SK-N-SH treated with all-trans-retinoic acid at 6 μM for 48 hours (cell line): Measurements from ENCODE around the gene ATP6V0D1.

Experiments used
- BACH2 ChIP-seq: fragments of 250-450 bp; sonication (Bioruptor Pico); IDR thresholded peaks from 2 replicates; pipeline ENCODE4 v1.9.0; 2021; ENCODE audit warnings: mild to moderate bottlenecking, borderline replicate concordance
- ISL1 ChIP-seq: fragments of 250-450 bp; sonication (Bioruptor Pico); IDR thresholded peaks from 2 replicates; pipeline ENCODE4 v2.1.2; 2022; ENCODE audit warnings: mild to moderate bottlenecking, moderate library complexity
- OSR1 ChIP-seq: fragments of 250-450 bp; sonication (Bioruptor Pico); IDR thresholded peaks from 2 replicates; pipeline ENCODE4 v1.8.0; 2022; ENCODE audit warnings: moderate library complexity, mild to moderate bottlenecking, inconsistent platforms
- RARB ChIP-seq: fragments of 250-450 bp; sonication (Bioruptor Pico); IDR thresholded peaks from 2 replicates; pipeline ENCODE4 v1.8.0; 2021; ENCODE audit warnings: mild to moderate bottlenecking, moderate library complexity
- SNAI2 ChIP-seq: fragments of 250-450 bp; sonication (Bioruptor Pico); IDR thresholded peaks from 2 replicates; pipeline ENCODE4 v1.5.0; 2020; ENCODE audit warnings: mild to moderate bottlenecking, moderate library complexity
- TOX ChIP-seq: fragments of 250-450 bp; sonication (Bioruptor Pico); IDR thresholded peaks from 2 replicates; pipeline ENCODE4 v1.8.0; 2021; ENCODE audit warnings: mild to moderate bottlenecking, moderate library complexity, borderline replicate concordance
- ZC3H10 ChIP-seq: fragments of 250-450 bp; sonication (Bioruptor Pico); IDR thresholded peaks from 2 replicates; pipeline ENCODE4 v1.5.1; 2021; ENCODE audit warnings: mild to moderate bottlenecking, moderate library complexity
- ZFP30 ChIP-seq: fragments of 450-650 bp; formaldehyde crosslinking; IDR thresholded peaks from 2 replicates; pipeline ENCODE4 v1.5.0; 2022; ENCODE audit warnings: mild to moderate bottlenecking, moderate library complexity
- ZNF70 ChIP-seq: fragments of 450-650 bp; formaldehyde crosslinking; IDR thresholded peaks from 2 replicates; pipeline ENCODE4 v1.5.0; 2020; ENCODE audit warnings: mild to moderate bottlenecking, moderate library complexity
- TF ChIP-seq, protein P1 (sequence below): fragments of 250-450 bp; sonication (Bioruptor Pico); IDR thresholded peaks from 2 replicates; pipeline ENCODE4 v1.8.0; 2021; ENCODE audit warnings: low read depth, mild to moderate bottlenecking, moderate library complexity, borderline replicate concordance
- TF ChIP-seq, protein P2 (sequence below): fragments of 250-450 bp; sonication (Bioruptor Pico); IDR thresholded peaks from 2 replicates; pipeline ENCODE4 v1.5.1; 2020; ENCODE audit warnings: low read depth, mild to moderate bottlenecking, moderate library complexity
- TF ChIP-seq, protein P3 (sequence below): fragments of 250-450 bp; sonication (Bioruptor Pico); IDR thresholded peaks from 2 replicates; pipeline ENCODE4 v1.8.0; 2020; ENCODE audit warnings: mild to moderate bottlenecking, moderate library complexity, borderline replicate concordance
- TF ChIP-seq, protein P4 (sequence below): fragments of 250-450 bp; sonication (Bioruptor Pico); IDR thresholded peaks from 2 replicates; pipeline ENCODE4 v1.5.1; 2021; ENCODE audit warnings: mild to moderate bottlenecking, moderate library complexity

DNA sequence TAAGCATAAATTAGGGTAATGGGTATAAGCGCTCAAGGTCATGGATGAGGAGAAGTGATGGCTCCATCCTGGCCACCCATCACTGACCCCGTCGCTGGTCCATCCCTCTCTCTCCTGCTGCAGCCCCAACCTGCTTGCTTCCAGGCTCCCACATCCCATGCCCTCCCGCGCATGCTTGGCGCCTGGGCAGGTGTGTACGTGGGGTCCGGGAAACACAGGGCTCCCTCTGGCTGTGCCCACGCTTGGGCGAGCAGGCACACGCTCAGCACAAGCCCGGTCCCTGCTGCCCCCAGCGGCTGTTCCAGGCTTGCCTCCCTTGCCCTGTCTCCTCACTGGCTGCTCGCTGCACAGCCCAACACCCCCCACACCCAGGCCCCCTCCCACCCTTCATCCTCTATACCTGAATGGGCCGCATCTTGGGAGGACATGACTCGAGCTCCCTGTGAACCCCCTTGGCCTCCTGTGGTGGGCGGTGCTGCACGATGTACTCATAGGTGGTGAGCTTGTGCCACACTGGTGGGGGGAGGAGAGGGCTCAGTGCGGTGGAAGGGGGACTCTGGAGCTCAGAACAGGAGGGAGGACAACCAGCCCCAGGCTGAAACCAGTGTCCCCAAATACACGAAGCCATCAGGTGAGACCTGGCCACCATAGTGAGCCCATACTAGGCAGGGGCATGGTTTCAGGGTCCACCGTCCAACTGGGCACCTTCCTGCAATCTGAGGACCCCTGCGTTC is 83.0 kb downstream of the ATP6V0D1 start:
- TF ChIP-seq, protein P1, sequence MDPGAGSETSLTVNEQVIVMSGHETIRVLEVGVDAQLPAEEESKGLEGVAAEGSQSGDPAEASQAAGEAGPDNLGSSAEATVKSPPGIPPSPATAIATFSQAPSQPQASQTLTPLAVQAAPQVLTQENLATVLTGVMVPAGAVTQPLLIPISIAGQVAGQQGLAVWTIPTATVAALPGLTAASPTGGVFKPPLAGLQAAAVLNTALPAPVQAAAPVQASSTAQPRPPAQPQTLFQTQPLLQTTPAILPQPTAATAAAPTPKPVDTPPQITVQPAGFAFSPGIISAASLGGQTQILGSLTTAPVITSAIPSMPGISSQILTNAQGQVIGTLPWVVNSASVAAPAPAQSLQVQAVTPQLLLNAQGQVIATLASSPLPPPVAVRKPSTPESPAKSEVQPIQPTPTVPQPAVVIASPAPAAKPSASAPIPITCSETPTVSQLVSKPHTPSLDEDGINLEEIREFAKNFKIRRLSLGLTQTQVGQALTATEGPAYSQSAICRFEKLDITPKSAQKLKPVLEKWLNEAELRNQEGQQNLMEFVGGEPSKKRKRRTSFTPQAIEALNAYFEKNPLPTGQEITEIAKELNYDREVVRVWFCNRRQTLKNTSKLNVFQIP (CRISPR knock-in tag) = no peak
- TF ChIP-seq BACH2 (CRISPR knock-in tag) = no peak
- TF ChIP-seq, protein P2, sequence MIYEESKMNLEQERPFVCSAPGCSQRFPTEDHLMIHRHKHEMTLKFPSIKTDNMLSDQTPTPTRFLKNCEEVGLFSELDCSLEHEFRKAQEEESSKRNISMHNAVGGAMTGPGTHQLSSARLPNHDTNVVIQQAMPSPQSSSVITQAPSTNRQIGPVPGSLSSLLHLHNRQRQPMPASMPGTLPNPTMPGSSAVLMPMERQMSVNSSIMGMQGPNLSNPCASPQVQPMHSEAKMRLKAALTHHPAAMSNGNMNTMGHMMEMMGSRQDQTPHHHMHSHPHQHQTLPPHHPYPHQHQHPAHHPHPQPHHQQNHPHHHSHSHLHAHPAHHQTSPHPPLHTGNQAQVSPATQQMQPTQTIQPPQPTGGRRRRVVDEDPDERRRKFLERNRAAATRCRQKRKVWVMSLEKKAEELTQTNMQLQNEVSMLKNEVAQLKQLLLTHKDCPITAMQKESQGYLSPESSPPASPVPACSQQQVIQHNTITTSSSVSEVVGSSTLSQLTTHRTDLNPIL (CRISPR knock-in tag) = no peak
- TF ChIP-seq ZNF70 (CRISPR knock-in tag) = no peak
- TF ChIP-seq TOX (CRISPR knock-in tag) = no peak
- TF ChIP-seq OSR1 (CRISPR knock-in tag) = no peak
- TF ChIP-seq ZC3H10 (CRISPR knock-in tag) = no peak
- TF ChIP-seq, protein P3, sequence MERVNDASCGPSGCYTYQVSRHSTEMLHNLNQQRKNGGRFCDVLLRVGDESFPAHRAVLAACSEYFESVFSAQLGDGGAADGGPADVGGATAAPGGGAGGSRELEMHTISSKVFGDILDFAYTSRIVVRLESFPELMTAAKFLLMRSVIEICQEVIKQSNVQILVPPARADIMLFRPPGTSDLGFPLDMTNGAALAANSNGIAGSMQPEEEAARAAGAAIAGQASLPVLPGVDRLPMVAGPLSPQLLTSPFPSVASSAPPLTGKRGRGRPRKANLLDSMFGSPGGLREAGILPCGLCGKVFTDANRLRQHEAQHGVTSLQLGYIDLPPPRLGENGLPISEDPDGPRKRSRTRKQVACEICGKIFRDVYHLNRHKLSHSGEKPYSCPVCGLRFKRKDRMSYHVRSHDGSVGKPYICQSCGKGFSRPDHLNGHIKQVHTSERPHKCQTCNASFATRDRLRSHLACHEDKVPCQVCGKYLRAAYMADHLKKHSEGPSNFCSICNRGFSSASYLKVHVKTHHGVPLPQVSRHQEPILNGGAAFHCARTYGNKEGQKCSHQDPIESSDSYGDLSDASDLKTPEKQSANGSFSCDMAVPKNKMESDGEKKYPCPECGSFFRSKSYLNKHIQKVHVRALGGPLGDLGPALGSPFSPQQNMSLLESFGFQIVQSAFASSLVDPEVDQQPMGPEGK = no peak
- TF ChIP-seq, protein P4, sequence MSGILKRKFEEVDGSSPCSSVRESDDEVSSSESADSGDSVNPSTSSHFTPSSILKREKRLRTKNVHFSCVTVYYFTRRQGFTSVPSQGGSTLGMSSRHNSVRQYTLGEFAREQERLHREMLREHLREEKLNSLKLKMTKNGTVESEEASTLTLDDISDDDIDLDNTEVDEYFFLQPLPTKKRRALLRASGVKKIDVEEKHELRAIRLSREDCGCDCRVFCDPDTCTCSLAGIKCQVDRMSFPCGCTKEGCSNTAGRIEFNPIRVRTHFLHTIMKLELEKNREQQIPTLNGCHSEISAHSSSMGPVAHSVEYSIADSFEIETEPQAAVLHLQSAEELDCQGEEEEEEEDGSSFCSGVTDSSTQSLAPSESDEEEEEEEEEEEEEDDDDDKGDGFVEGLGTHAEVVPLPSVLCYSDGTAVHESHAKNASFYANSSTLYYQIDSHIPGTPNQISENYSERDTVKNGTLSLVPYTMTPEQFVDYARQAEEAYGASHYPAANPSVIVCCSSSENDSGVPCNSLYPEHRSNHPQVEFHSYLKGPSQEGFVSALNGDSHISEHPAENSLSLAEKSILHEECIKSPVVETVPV (CRISPR knock-in tag) = no peak
- TF ChIP-seq ZFP30 (CRISPR knock-in tag) = no peak
- no peak for TF ChIP-seq RARB (CRISPR knock-in tag)
- no peak for TF ChIP-seq ISL1
- no peak for TF ChIP-seq SNAI2 (CRISPR knock-in tag)
